ENCODE measurements around the gene CENPB.
A peak's percentile ranks its signal among the peaks of the same experiment; 100 is the strongest.
"Not testable (repeated sequence)": the region's sequence is repeated elsewhere in the genome, so short reads cannot be mapped to it uniquely, and the experiment has no call there.

Gene CENPB

GRCh38 chr20:3786665-3787323 lies at the start of gene CENPB:
Gene CENPB (minus strand): TSS chr20:3786740. CDS start chr20:3786483, 257 bp downstream.
- peak; percentile 84 for DNase-seq

- DNase-seq: no peak
Measured at GRCh38 chr20:3836132-3836531, 49.6 kb upstream of the CENPB start.

- DNase-seq: not testable (repeated sequence)
Measured at GRCh38 chr20:3829891-3830290, 43.4 kb upstream of the CENPB start.

GRCh38 chr20:3828798-3829197 lies 42.3 kb upstream of the CENPB start:
- no peak for DNase-seq

GRCh38 chr20:3826420-3826819 lies 39.9 kb upstream of the CENPB start:
- DNase-seq: no peak

- DNase-seq: no peak
Measured at GRCh38 chr20:3825526-3825925, 39.0 kb upstream of the CENPB start.

- no peak for DNase-seq
Measured at GRCh38 chr20:3823881-3824280, 37.3 kb upstream of the CENPB start.

GRCh38 chr20:3821996-3822395 lies 35.5 kb upstream of the CENPB start:
- no peak for DNase-seq

GRCh38 chr20:3820901-3821727 lies 34.6 kb upstream of the CENPB start:
- DNase-seq: no peak

GRCh38 chr20:3820048-3820900 lies 33.7 kb upstream of the CENPB start, which contains the start of gene AP5S1:
Gene AP5S1 (plus strand): TSS chr20:3820547. CDS start chr20:3822118, 1,571 bp downstream.
- peak; percentile 97 for DNase-seq

GRCh38 chr20:3819411-3820047 lies 33.0 kb upstream of the CENPB start:
- DNase-seq: no peak

- peak; percentile 41 for DNase-seq
Measured at GRCh38 chr20:3818155-3819151, 31.9 kb upstream of the CENPB start.

- DNase-seq: no peak
Measured at GRCh38 chr20:3815703-3816315, 29.3 kb upstream of the CENPB start.

GRCh38 chr20:3814928-3815495 lies 28.5 kb upstream of the CENPB start:
- DNase-seq: no peak

- no peak for DNase-seq
Measured at GRCh38 chr20:3813848-3814581, 27.5 kb upstream of the CENPB start.

- DNase-seq: no peak
Measured at GRCh38 chr20:3812975-3813847, 26.7 kb upstream of the CENPB start.

- no peak for DNase-seq
Measured at GRCh38 chr20:3812259-3812681, 25.7 kb upstream of the CENPB start.

GRCh38 chr20:3811467-3812258 lies 25.1 kb upstream of the CENPB start:
- DNase-seq: no peak

Measured in NCI-H748 treated with DMSO at 0.1 percent for 48 hours (cell line).